ENCODE data around the gene PDCD1LG2.
A peak's percentile ranks its signal among the peaks of the same experiment; 100 is the strongest.

Gene PDCD1LG2

DNA sequence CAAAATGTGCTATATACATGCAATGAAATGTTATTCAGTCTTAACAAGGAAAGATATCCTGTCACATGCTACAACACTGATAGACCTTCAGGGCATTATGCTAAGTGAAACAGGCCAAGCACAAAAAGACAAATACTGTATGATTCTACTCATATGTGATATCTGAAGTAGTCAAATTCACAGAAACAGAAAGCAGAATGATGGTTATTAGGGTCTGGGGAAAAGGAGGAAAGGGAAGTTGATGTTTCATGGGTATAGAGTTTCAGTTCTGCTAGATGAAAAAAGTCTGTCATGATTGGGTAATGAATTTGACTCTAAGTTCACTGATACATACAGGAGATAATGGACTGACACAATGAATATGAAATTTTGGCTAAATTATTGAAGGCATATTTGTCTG is 107.4 kb downstream of the PDCD1LG2 start:
- DNase-seq (ENCODE audit: low spot score): peak; percentile 41
- TF ChIP-seq, protein P1, sequence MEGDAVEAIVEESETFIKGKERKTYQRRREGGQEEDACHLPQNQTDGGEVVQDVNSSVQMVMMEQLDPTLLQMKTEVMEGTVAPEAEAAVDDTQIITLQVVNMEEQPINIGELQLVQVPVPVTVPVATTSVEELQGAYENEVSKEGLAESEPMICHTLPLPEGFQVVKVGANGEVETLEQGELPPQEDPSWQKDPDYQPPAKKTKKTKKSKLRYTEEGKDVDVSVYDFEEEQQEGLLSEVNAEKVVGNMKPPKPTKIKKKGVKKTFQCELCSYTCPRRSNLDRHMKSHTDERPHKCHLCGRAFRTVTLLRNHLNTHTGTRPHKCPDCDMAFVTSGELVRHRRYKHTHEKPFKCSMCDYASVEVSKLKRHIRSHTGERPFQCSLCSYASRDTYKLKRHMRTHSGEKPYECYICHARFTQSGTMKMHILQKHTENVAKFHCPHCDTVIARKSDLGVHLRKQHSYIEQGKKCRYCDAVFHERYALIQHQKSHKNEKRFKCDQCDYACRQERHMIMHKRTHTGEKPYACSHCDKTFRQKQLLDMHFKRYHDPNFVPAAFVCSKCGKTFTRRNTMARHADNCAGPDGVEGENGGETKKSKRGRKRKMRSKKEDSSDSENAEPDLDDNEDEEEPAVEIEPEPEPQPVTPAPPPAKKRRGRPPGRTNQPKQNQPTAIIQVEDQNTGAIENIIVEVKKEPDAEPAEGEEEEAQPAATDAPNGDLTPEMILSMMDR (IDR thresholded peaks at IDR 0.05; ENCODE audit: extremely low read depth, missing control alignments): no peak

DNA sequence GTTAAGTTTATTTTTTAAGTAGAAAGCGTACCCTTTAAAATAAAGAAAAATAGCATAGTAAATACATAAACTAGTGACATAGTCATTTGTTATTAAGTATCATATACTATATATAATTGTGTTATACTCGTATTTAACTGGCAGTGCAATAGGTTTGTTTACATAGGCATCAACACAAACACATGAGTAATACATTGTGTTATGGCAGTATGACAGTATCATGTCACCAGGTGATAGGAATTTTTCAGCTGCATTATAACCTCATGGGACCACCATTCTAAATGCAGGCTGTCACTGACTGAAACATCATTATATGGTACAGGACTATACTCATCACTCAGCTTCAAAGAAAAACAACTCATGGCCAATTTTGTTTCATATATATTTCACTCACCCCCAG is 110.2 kb downstream of the PDCD1LG2 start:
- DNase-seq (ENCODE audit: low spot score): no peak
- TF ChIP-seq, protein P1 (IDR thresholded peaks at IDR 0.05; ENCODE audit: extremely low read depth, missing control alignments): no peak
